Rectal smooth muscle tissue (tissue), 1 donor: ENCODE data around the gene FDX2.

Experiments used
- H3K27ac ChIP-seq: one replicate; pipeline ENCODE4 v1.7.0; 2013; ENCODE audit warnings: low read depth, low read length, inconsistent platforms
- H3K27me3 ChIP-seq: one replicate; pipeline ENCODE4 v1.7.0; 2013; ENCODE audit warnings: low read length; ENCODE audit not compliant: control insufficient read depth, insufficient read depth
- H3K36me3 ChIP-seq: one replicate; pipeline ENCODE4 v1.7.0; 2013; ENCODE audit warnings: low read length; ENCODE audit not compliant: control insufficient read depth, insufficient read depth
- H3K4me1 ChIP-seq: one replicate; pipeline ENCODE4 v1.7.0; 2013; ENCODE audit warnings: low read length; ENCODE audit not compliant: control insufficient read depth, insufficient read depth
- H3K4me3 ChIP-seq: one replicate; pipeline ENCODE4 v1.7.0; 2013; ENCODE audit warnings: low read length
- H3K9ac ChIP-seq: one replicate; pipeline ENCODE4 v1.7.0; 2013; ENCODE audit warnings: low read length

Gene FDX2

DNA sequence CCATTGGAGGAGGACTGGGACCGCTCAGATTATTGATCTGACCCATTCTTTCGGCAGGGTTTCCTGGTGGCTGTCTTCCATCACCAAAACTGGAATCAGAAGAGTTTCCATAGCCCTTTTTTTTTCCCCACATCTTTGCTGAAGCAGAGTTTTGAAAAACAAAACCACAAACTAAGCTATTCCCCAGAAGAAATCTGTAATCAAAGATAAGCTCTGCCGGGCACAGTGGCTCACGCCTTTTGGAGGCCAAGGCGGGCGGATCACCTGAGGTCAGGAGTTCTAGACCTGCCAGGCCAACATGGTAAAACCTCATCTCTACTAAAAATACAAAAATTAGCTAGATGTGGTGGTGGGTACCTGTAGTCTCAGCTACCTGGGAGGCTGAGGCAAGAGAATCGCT is 49.1 kb downstream of the FDX2 start:
- no peak overlapping the region for H3K9ac ChIP-seq
- H3K27me3 ChIP-seq: no peaks in the 10 kb centered on the region
- no peak overlapping the region for H3K27ac ChIP-seq
- H3K4me1 ChIP-seq: no peaks in the 10 kb centered on the region
- no peak overlapping the region for H3K4me3 ChIP-seq
- no peaks in the 10 kb centered on the region for H3K36me3 ChIP-seq

- H3K4me3 ChIP-seq: no peak overlapping the region
- no peak overlapping the region for H3K27ac ChIP-seq
- peaks cover 3% of the 10 kb centered on the region for H3K36me3 ChIP-seq
- H3K9ac ChIP-seq: no peak overlapping the region
- no peaks in the 10 kb centered on the region for H3K27me3 ChIP-seq
- H3K4me1 ChIP-seq: no peaks in the 10 kb centered on the region
These were observed 53.0 kb downstream of the FDX2 start for GRCh38 chr19:10262771-10263170.

DNA sequence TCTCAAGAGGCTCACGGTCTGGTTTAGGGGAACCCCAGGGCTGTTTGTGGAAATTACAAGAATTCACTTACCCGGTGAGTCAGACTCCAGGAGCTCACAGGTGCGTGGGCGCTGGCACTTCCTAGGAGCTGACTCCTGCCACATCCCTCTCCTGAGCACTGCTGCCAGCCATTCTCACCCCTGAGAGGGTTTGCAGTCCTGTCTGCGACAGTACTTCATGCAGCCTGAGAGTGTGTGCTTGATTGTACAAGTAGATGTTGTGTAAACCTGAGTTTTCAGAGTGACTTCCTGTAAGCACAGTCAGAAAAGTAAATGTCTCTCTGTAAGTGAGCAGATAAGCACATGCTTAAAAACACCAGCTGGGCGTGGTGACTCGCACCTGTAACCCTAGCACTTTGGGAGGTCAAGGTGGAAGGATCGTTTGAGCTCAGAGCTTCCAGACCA is 55.7 kb downstream of the FDX2 start:
- no peak overlapping the region for H3K9ac ChIP-seq
- H3K27me3 ChIP-seq: no peaks in the 10 kb centered on the region
- H3K36me3 ChIP-seq: peaks cover 16% of the 10 kb centered on the region
- no peaks in the 10 kb centered on the region for H3K4me1 ChIP-seq
- H3K27ac ChIP-seq: no peak overlapping the region
- no peak overlapping the region for H3K4me3 ChIP-seq
